ENCODE results near the gene OCRL.

DNA sequence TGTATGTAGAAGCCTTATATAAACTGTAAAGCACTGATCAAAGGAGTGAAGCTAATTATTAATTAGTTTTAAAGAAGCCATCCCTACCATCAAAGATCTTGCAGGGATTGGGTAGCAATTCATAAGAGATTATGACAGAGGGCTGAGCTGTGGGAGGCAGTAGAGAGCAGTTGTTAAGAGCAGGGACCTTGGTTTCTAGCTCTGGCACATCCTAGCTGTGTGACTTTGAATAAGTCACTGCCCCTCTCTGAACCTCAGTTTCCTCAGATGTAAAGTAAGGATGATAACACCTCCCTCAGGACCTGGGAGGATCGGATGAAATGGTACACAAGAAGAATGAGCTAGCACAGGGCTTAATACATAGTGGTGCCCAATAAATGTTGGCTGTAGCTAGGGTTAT lies 69.3 kb downstream of the OCRL start:
- TF ChIP-seq POLR2A (IDR thresholded peaks at IDR 0.05) (no peak), CTCF (IDR thresholded peaks at IDR 0.05) (no peak)

Measured in thyroid gland (tissue), 4 donors.